Activated CD8-positive, alpha-beta T cell treated with anti-CD3 and anti-CD28 coated beads, Interleukin-2, amount 10 ng/mL, durations not matched to agents 7 days and 5 days (primary cell): ENCODE measurements around the gene SLC4A11. TPM values are rescaled to one million over a fixed set of nuclear protein-coding genes. Genes with fewer than 3 reads are reported as not detected.

Source experiments
- ATAC-seq: fragments of 150-1000 bp; cut with Tn5 transposase; one replicate; pipeline ENCODE4 v1.10.0; 2021; ENCODE audit warnings: moderate library complexity
- CTCF ChIA-PET: fragments of 350-600 bp; sonication (Branson Sonifier 250); formaldehyde crosslinking; loops from one replicate; lab custom pipeline; 2021; ENCODE audit warnings: antibody characterized with exemption; lab: Charles Lee
- POLR2A ChIA-PET: fragments of 350-600 bp; sonication (Branson Sonifier 250); formaldehyde crosslinking; loops from one replicate; lab custom pipeline; 2021; ENCODE audit warnings: antibody characterized with exemption; lab: Charles Lee
- DNase-seq: peaks from one replicate; pipeline ENCODE4 v3.0.0-alpha.2; 2020
- H3K27ac Mint-ChIP-seq: one replicate; pipeline ENCODE4 v1.8.0; 2021; ENCODE audit warnings: mild to moderate bottlenecking, mixed read lengths
- H3K27me3 Mint-ChIP-seq: one replicate; pipeline ENCODE4 v1.8.0; 2021; ENCODE audit warnings: low read depth, mixed read lengths
- H3K36me3 Mint-ChIP-seq: one replicate; pipeline ENCODE4 v1.8.0; 2021; ENCODE audit warnings: low read depth, mixed read lengths
- H3K4me1 Mint-ChIP-seq: one replicate; pipeline ENCODE4 v1.8.0; 2021; ENCODE audit warnings: low read depth, mixed read lengths
- H3K4me3 Mint-ChIP-seq: one replicate; pipeline ENCODE4 v1.8.0; 2021; ENCODE audit warnings: mild to moderate bottlenecking, mixed read lengths
- H3K9me3 Mint-ChIP-seq: one replicate; pipeline ENCODE4 v1.8.0; 2022; ENCODE audit warnings: mixed read lengths; ENCODE audit not compliant: insufficient read depth
- total RNA-seq, 2 experiments: library from RNA; stranded (reverse); gene quantifications; one replicate each; pipeline ENCODE4 v1.2.3, GENCODE V29; 2021

Gene SLC4A11
- total RNA-seq, 2 experiments from 2014 or later: 1.6 to 2.8 TPM

DNA sequence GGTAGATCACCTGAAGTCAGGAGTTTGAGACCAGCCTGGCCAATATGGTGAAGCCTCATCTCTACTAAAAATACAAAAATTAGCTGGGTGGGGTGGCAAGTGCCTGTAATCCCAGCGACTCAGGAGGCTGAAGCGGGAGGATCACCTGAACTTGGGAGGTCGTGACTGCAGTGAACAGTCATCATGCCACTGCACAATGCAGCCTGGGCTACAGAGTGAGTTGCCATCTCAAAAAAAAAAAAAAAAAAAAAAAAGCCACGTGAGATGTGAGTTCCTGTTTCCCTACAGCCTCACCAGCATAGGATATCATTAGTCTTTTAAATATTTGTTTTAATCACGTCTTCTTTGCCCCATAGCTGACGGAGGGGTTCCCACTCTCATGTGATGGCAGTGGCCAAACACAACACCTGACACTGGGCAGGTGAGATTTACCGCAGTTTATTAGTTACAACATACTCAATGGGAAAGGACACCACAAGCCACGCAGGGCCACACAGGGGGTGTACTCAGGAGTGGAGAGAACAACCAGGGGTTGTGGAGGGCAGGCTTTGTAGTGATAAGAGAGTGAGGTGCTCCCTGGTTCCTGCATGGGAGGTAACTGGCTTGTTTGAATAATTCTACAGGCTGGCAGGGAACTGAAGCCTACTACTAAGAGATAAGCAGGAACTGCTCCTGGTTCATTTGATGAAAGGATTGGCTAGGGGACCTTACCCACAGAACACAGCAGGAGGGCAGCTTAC lies 61.1 kb downstream of the SLC4A11 start:
- POLR2A ChIA-PET: no interaction called here
- H3K27ac Mint-ChIP-seq: no peak overlapping the region
- peaks cover 12% of the 10 kb centered on the region for H3K4me1 Mint-ChIP-seq
- no peaks in the 10 kb centered on the region for H3K9me3 Mint-ChIP-seq
- H3K27me3 Mint-ChIP-seq: peaks cover 16% of the 10 kb centered on the region
- no peak for ATAC-seq
- no peak for DNase-seq
- H3K4me3 Mint-ChIP-seq: no peak overlapping the region
- CTCF ChIA-PET: no interaction called here
- no peaks in the 10 kb centered on the region for H3K36me3 Mint-ChIP-seq

Other genes starting within 250 kb of the SLC4A11 start
- gene GNRH2, start 195.6 kb downstream of the SLC4A11 start, total RNA-seq: 1 to 10 TPM; 1.5 to 1.7 TPM
- 10 to 100 TPM; 37.4 to 38.9 TPM for gene MRPS26, start 193.1 kb downstream of the SLC4A11 start, total RNA-seq
- not detected for gene OXT, start 167.6 kb downstream of the SLC4A11 start, total RNA-seq
- gene AVP, start 154.5 kb downstream of the SLC4A11 start, total RNA-seq: not detected
- gene FASTKD5, start 79.3 kb downstream of the SLC4A11 start, total RNA-seq: 10 to 100 TPM; 19.6 to 20.2 TPM
- gene UBOX5, start 79.3 kb downstream of the SLC4A11 start, total RNA-seq: 1 to 10 TPM; 7.0 to 7.4 TPM
- gene LZTS3, start 65.6 kb downstream of the SLC4A11 start, total RNA-seq: under 1 TPM; 0.42 to 0.53 TPM
- gene DDRGK1, start 34.5 kb downstream of the SLC4A11 start, total RNA-seq: 10 to 100 TPM; 49.0 to 54.4 TPM
- 10 to 100 TPM; 53.2 to 60.7 TPM for gene ITPA, start 29.7 kb downstream of the SLC4A11 start, total RNA-seq
- gene DNAAF9, start 168.5 kb upstream of the SLC4A11 start, total RNA-seq: 1 to 10 TPM; 3.4 to 3.5 TPM
- 1 to 10 TPM; 8.1 to 8.5 TPM for gene ATRN, start 231.8 kb upstream of the SLC4A11 start, total RNA-seq